Aorta (tissue), 5 donors: ENCODE results near the gene VAMP1. TPM values are rescaled to one million over a fixed set of nuclear protein-coding genes. Genes with fewer than 3 reads are reported as not detected.

Experiments
- ATAC-seq: fragments of 200-7000 bp; cut with Tn5 transposase; one replicate; pipeline ENCODE4 v1.9.1; 2022; ENCODE audit warnings: moderate library complexity; ENCODE audit not compliant: low FRiP score
- DNase-seq, 2 donors: peaks; one replicate each; pipeline ENCODE4 v3.0.0-alpha.2; 2020
- H3K27ac ChIP-seq, 2 donors: one replicate each; pipeline ENCODE4 v1.5.1; 2013; ENCODE audit warnings: low read length in 2 of 2, mild to moderate bottlenecking in 2 of 2, moderate library complexity in 2 of 2, control low read depth in 1 of 2, inconsistent platforms in 1 of 2, low read depth in 1 of 2
- H3K27me3 ChIP-seq, 2 donors: one replicate each; pipeline ENCODE4 v1.6.1; 2013; ENCODE audit warnings: control low read depth in 1 of 2, low read length in 1 of 2, mild to moderate bottlenecking in 1 of 2, moderate library complexity in 1 of 2; ENCODE audit not compliant: insufficient read depth in 2 of 2, control insufficient read depth in 1 of 2
- H3K36me3 ChIP-seq, 2 donors: one replicate each; pipeline ENCODE4 v1.6.1; 2013; ENCODE audit warnings: control low read depth in 1 of 2, low read length in 1 of 2, mild to moderate bottlenecking in 1 of 2; ENCODE audit not compliant: insufficient read depth in 2 of 2, control insufficient read depth in 1 of 2
- H3K4me1 ChIP-seq, 2 donors: one replicate each; pipeline ENCODE4 v1.6.1; 2013; ENCODE audit warnings: low read length in 2 of 2, control low read depth in 1 of 2, mild to moderate bottlenecking in 1 of 2, moderate library complexity in 1 of 2; ENCODE audit not compliant: insufficient read depth in 2 of 2, control insufficient read depth in 1 of 2
- H3K4me3 ChIP-seq, 2 donors: one replicate each; pipeline ENCODE4 v1.5.1; 2013; ENCODE audit warnings: low read length in 2 of 2, control low read depth in 1 of 2, mild to moderate bottlenecking in 1 of 2
- H3K9me3 ChIP-seq: one replicate; pipeline ENCODE4 v1.6.1; 2013; ENCODE audit warnings: mild to moderate bottlenecking, low read length; ENCODE audit not compliant: control insufficient read depth
- WGBS, 2 donors: extraction: QIAGEN DNeasy Blood & Tissue Kit; methylation state at CpG; one replicate each; pipeline ENCODE4 v1.1.7; 2013; 5-methylcytosine and 5-hydroxymethylcytosine counted together
- intact Hi-C, 2 donors: fragments of 100-400 bp; cut with DNase I; formaldehyde crosslinking; loops; one replicate each; pipeline versions ENCODE4 v1.14.2 to v1.15.0; 2022
- polyA plus RNA-seq, 2 donors: library from polyadenylated mRNA; stranded (reverse); fragments of 200-250 nt; gene quantifications; one replicate each; pipeline ENCODE4 v1.2.3, GENCODE V29; 2013
- total RNA-seq, 2 donors: library from RNA; stranded (reverse); fragmentation: NEBNext Ultra II Directional; extraction: Animal tissue kit (Norgen Biotek cat#: 25700); gene quantifications; one replicate each; pipeline ENCODE4 v1.2.1, GENCODE V29; 2021
- donor health status: healthy with polysubstance abuse.
- donor health status: Bipolar disorder and iron deficiency.
- donor health status: DM: no; HTN: no; CAD: no.
- donor health status: DM: no; HTN: no; CAD: no.
- donor health status: DM: yes; HTN: yes; CAD: no.

Gene VAMP1
- total and polyA plus RNA-seq, 4 donors, result 9.7 to 44.0 (median 19.3) TPM

DNA sequence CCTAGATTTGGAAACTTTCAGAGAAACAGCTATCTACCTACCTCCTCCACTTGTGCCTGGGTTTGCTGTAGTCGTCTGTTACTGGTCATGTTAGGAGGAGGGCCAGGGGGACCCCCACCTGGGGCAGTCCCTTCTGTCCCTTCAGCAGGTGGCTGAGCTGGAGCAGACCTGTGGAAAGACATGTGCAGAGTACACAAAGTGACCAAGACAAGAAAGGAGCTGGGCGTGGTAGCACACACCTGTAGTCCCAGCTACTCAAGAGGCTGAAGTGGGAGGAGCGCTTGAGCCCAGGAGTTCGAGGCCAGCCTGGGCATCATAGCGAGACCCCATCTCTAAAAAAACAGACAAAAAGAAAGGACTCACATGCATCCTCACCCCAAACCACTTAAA, 4.3 kb downstream of the VAMP1 start:
- Histone ChIP-seq H3K4me1 (peaks cover 2 to 3% of the 10 kb centered on the region in 2 donors), H3K27me3 (no peaks in the 10 kb centered on the region), H3K36me3 (peaks cover 0 to 5% of the 10 kb centered on the region in 2 donors), H3K9me3 (no peaks in the 10 kb centered on the region), H3K4me3 (no peak overlapping the region), H3K27ac (no peak overlapping the region)
- WGBS, 2 donors, result 85 to 92% methylated on average over 5 of the region's 5 CpGs
- no peak for ATAC-seq
- intact Hi-C loops, result loop anchor here (5.0 kb wide), 1 partner anchor 139 kb away; no protein-coding TSS in a partner anchor
- no peak for DNase-seq

DNA sequence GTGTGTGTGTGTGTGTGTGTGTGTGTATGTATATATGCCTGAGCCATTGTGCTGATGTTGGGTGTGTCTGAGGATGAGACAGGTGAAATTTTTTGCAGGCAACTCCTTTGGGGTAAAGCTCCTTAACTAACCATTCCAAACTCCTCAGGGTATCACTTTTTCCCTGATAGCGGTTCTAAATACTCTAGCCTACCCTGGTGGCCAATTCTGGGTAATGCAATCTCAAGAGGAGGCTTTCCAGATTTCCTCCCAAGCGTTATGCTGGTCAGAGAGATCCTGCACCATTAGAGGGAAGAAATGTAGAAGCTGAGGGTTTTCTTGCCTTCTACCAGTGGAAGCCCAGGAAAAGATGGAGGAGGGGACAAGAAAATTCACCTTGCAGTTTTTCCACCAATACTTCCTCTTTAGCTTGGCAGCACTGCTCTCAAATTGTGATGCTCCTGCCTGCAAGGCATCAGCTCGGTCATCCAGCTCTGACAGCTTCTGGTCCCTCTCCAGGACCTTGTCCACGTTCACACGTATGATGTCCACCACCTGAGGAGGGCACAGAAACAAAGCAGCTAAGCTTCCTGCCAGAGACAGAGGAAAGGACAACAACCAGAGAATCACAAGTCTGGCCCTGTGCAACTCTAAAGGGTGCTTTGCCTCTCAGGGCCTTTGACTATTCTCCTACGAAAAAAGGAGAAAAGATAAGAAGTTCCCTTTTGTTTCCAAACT, 4.9 kb downstream of the VAMP1 start:
- WGBS, 2 donors, result 35% methylated on average over 6 of the region's 6 CpGs
- intact Hi-C loops, result loop anchor here (1.0 to 5.0 kb wide), 3 partner anchors 42 to 138 kb away; no protein-coding TSS in a partner anchor
- Histone ChIP-seq H3K27ac (no peak overlapping the region), H3K36me3 (peaks cover 0 to 6% of the 10 kb centered on the region in 2 donors), H3K9me3 (no peaks in the 10 kb centered on the region), H3K4me3 (no peak overlapping the region), H3K27me3 (no peaks in the 10 kb centered on the region), H3K4me1 (peaks cover 2 to 3% of the 10 kb centered on the region in 2 donors)
- ATAC-seq (peak; percentile 69), DNase-seq (no peak)

DNA sequence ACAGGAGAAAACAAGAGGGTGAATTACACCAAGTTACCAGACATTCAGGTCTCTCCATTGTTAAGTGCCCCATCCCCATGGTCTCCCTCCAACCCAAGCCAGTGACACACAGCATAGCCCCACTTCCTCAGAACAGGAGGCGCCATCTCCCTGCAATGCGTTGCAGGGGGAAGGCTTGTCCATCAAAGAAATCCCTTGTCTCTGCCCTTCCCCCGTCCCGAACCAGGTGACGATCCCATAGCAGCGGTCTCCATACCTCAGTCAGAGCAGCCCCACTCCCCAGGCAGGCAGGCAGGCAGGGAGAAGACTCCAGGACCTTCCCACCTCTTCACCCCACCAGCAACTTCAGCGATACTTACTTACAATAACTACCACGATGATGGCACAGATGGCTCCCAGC, 5.9 kb downstream of the VAMP1 start:
- Histone ChIP-seq H3K27me3 (no peaks in the 10 kb centered on the region), H3K4me3 (no peak overlapping the region), H3K27ac (no peak overlapping the region), H3K9me3 (no peaks in the 10 kb centered on the region), H3K4me1 (peaks cover 2 to 3% of the 10 kb centered on the region in 2 donors), H3K36me3 (peaks cover 0 to 7% of the 10 kb centered on the region in 2 donors)
- DNase-seq, result peak in 1 of 2 donors; percentile 69
- intact Hi-C loops, result loop anchor here in 1 of 2 donors (2.0 kb wide), 1 partner anchor 42 kb away; no protein-coding TSS in a partner anchor
- 86 to 87% methylated on average over 8 of the region's 8 CpGs for WGBS, 2 donors
- no peak for ATAC-seq

DNA sequence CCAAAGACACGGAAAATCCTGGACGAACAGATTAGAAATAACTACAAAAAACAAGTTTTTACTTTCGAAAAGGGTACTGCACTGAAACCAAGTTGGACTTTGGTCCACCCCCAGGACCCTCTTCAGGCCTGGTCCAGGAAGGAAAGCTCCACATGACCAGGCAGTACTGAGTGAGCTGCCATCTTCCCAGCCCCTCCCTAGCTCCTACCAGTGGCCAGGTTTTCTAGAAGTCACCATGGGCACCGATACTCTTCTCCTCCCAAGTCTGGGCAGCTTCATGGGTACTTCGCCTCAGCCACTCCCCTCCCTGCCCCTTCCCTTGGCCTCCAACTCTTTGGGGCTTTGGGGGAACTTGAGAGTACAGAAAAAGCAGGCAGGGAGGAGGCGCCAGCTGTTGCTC, 6.6 kb downstream of the VAMP1 start:
- 85 to 86% methylated on average over 6 of the region's 6 CpGs for WGBS, 2 donors
- Histone ChIP-seq H3K4me3 (no peak overlapping the region), H3K27me3 (no peaks in the 10 kb centered on the region), H3K36me3 (peaks cover 0 to 7% of the 10 kb centered on the region in 2 donors), H3K27ac (no peak overlapping the region), H3K4me1 (peaks cover under 1 to 2% of the 10 kb centered on the region in 2 donors), H3K9me3 (no peaks in the 10 kb centered on the region)
- intact Hi-C loops, result loop anchor here in 1 of 2 donors (2.0 kb wide), 1 partner anchor 41 kb away; no protein-coding TSS in a partner anchor
- DNase-seq (peak in 1 of 2 donors; percentile 32), ATAC-seq (no peak)

DNA sequence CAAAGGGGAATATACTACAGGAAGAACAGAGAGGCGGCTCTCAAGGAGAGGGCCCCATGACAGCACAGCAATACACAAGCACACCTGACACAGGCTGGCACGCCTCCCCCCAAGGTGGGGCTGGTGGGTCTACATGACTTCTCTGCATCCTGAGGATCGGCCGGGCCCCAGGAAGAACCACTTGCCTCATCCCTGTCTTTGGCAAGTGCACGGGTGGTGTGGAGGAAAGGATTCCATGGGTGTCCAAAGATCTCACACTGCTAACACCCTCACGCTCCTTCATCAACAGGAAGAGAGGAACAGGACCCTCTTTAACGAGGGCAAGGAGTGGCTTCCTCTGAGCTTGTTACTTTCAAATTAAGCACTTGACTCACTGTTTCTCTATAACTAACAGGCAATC, 7.3 kb downstream of the VAMP1 start:
- ATAC-seq (no peak), DNase-seq (peak in 1 of 2 donors; percentile 59)
- no peak overlapping the region for H3K4me3 ChIP-seq
- no peaks in the 10 kb centered on the region for H3K27me3 ChIP-seq
- intact Hi-C loops, result no loop called here
- 85 to 87% methylated on average over 7 of the region's 7 CpGs for WGBS, 2 donors
- no peaks in the 10 kb centered on the region for H3K9me3 ChIP-seq
- H3K36me3 ChIP-seq, result peaks cover 0 to 7% of the 10 kb centered on the region in 2 donors
- H3K27ac ChIP-seq, result no peak overlapping the region
- H3K4me1 ChIP-seq, result no peaks in the 10 kb centered on the region

DNA sequence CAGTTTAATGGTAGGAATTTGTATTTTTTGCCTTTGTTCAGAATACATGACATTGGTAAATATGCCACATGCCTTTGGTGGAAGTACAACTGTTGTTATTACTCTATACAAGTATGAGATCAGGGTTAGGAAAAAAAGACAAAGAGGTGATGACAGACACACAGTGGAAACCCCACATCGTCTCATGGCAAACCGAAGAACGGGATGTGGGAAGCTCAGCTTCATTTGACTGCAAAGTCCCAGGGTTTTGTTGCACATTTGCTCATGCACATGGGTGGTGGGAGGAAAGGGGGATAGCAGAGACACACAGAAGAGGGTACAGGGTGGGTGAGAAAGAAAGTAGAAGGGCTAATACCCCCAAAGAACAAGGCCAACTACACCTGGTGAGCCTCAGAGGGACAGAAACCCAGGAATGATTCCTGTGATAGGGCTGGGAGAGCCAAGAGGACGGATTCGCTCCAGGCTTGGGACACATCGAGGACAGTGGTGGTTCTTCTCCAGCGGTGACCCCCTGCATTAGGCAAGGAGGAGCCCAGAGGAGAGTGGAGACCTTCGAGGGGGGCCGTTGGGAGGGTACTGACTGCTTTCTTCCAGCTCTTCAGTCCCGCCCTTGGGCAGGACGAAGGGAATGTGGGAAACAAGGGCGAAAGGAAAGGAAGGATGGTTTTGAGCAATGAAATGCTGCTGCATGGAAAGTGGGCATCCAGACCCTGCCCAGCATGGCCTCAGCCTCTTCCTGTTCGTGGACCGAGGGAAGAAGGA, 8.1 kb downstream of the VAMP1 start:
- peaks cover 0 to 8% of the 10 kb centered on the region in 2 donors for H3K36me3 ChIP-seq

DNA sequence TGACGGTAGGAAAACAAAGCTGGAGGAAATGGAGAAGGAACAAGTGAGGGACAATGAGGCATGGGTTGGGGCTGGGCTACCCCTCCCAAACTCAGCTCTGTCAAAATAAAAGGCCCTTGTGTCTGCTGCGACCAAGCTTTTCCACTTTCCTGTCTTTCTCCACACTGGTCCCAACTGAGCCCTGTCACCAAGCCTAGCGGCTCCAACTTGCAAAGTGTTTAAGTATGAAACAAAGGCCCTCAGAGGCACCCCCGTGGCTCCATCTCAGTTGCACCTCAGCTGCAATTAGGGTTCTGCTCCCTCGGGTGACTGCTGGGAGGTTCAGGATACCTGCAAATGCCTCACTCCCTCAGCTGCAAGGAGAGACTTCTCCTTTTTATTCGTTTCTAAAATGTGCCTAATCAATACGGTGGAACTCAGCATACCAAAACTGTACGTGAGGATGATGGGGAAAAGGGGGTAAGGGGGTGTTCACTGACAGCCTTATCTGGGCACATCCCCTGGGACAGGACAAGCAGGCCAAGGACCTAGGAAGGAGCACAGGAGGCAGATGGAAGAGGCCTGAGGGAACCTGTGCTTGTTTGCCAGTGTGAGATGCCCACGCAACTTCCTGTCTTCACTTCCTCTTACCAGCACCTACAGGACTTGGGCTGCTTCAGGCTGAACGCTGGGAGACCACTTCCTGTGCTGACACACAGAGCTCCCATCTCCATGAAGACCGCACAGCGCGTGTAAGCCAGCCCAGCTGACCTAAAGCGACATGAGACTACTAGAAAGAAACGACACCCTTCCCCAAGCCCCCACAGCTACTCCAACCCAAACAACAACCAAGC, 8.9 kb downstream of the VAMP1 start:
- H3K27me3 ChIP-seq, result no peaks in the 10 kb centered on the region
- WGBS, 2 donors, result 77% methylated on average over 15 of the region's 15 CpGs
- H3K27ac ChIP-seq, result no peak overlapping the region
- intact Hi-C loops, result no loop called here
- peaks cover 0 to 9% of the 10 kb centered on the region in 2 donors for H3K36me3 ChIP-seq
- H3K4me3 ChIP-seq, result no peak overlapping the region
- H3K9me3 ChIP-seq, result no peaks in the 10 kb centered on the region
- ATAC-seq (peak; percentile 23), DNase-seq (peak; percentile 70 to 84)
- no peaks in the 10 kb centered on the region for H3K4me1 ChIP-seq

More for the DNA sequence above, 8.1 kb downstream of the VAMP1 start:
- DNase-seq, result peak in 1 of 2 donors; percentile 36
- no peak overlapping the region for H3K27ac ChIP-seq
- intact Hi-C loops, result no loop called here
- ATAC-seq, result no peak
- H3K9me3 ChIP-seq, result no peaks in the 10 kb centered on the region
- 81 to 84% methylated on average over 12 to 14 of the region's 14 CpGs for WGBS, 2 donors
- H3K4me1 ChIP-seq, result no peaks in the 10 kb centered on the region
- H3K4me3 ChIP-seq, result no peak overlapping the region
- no peaks in the 10 kb centered on the region for H3K27me3 ChIP-seq

DNA sequence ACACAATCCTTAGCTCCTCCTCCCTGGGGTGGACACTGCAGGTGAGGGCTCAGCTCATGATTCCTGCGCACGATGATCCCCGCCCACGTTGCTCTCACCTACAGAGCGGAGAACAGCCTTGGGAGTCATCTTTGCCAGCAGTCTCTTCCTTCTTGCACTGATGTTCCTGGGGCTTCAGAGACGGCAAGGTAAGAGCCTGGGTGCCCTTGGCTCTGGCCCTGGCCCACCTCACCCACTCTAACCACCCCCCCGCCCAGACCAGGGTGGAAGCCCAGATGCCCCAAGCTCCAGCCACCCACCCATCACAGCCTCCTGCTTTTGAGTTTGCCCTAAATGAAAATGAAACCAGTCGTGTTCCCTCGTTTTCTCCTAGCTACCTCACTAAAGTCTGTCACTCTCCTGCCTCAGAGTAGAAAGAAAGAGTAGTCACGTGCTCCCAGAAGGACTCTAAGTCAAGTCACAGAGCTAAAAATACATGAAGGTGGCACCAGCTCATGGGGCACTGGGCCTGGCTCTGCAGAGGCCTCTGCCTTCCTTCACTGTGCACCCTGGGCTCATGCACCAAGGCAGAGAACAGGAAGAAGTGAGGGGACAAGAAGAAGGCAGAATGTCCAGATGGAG, 9.6 kb downstream of the VAMP1 start:
- intact Hi-C loops, result no loop called here
- DNase-seq (no peak), ATAC-seq (no peak)
- Histone ChIP-seq H3K9me3 (no peaks in the 10 kb centered on the region), H3K4me3 (no peak overlapping the region), H3K36me3 (peaks cover 0 to 7% of the 10 kb centered on the region in 2 donors), H3K27ac (no peak overlapping the region), H3K27me3 (no peaks in the 10 kb centered on the region), H3K4me1 (no peaks in the 10 kb centered on the region)
- 71 to 76% methylated on average over 10 of the region's 10 CpGs for WGBS, 2 donors
